Testis (tissue), 2 donors: ENCODE data around the gene ACER1.

ENCODE experiments used
- POLR2A ChIP-seq: fragments of 450-650 bp; IDR thresholded peaks from one replicate; pipeline ENCODE4 v1.6.1; 2017; ENCODE audit warnings: antibody characterized with exemption, mild to moderate bottlenecking, moderate library complexity
- TF ChIP-seq, protein P1 (sequence below), 3 experiments: fragments of 450-650 bp in 2 of 3; fragments of 200-600 bp in 1 of 3; sonication (generic) in 1 of 3; IDR thresholded peaks; one replicate each; pipeline ENCODE4 v1.5.1; 2016 to 2019; ENCODE audit warnings: antibody characterized with exemption in 3 of 3, mild to moderate bottlenecking in 2 of 3, moderate library complexity in 1 of 3

DNA sequence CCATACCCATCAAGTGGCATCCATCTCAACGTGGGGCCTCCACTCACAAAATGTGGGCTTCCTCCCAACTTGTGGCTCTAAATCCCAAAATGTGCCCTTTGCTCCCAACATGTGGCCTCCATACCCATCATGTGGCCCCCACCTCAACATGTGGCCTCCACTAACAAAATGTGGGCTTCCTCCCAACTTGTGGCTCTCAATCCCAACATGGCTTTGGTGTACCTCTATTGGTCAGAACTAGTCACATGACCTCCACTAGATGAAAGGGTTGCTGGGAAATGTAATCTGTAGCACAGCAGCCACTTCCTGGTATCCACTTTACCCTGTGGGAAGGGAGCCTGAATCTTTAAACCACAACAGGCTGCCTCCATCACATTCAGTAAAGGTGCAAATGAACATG is 10.1 kb upstream of the ACER1 start:
- TF ChIP-seq, protein P1, sequence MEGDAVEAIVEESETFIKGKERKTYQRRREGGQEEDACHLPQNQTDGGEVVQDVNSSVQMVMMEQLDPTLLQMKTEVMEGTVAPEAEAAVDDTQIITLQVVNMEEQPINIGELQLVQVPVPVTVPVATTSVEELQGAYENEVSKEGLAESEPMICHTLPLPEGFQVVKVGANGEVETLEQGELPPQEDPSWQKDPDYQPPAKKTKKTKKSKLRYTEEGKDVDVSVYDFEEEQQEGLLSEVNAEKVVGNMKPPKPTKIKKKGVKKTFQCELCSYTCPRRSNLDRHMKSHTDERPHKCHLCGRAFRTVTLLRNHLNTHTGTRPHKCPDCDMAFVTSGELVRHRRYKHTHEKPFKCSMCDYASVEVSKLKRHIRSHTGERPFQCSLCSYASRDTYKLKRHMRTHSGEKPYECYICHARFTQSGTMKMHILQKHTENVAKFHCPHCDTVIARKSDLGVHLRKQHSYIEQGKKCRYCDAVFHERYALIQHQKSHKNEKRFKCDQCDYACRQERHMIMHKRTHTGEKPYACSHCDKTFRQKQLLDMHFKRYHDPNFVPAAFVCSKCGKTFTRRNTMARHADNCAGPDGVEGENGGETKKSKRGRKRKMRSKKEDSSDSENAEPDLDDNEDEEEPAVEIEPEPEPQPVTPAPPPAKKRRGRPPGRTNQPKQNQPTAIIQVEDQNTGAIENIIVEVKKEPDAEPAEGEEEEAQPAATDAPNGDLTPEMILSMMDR (IDR thresholded peaks at IDR 0.05) = no peak
- no peak for TF ChIP-seq POLR2A
